Skeletal muscle satellite cell (primary cell): ENCODE results near the gene NFATC2.
A peak's percentile ranks its signal among the peaks of the same experiment; 100 is the strongest.
"Not testable (repeated sequence)": the region's sequence is repeated elsewhere in the genome, so short reads cannot be mapped to it uniquely, and the experiment has no call there.

Experiments used
- H3K27me3 ChIP-seq: 2 replicates; pipeline ENCODE4 v1.7.0; 2013; ENCODE audit warnings: low read length; ENCODE audit not compliant: control insufficient read depth, insufficient read depth
- H3K36me3 ChIP-seq: 2 replicates; pipeline ENCODE4 v1.7.0; 2013; ENCODE audit warnings: mild to moderate bottlenecking, control low read depth, low read length; ENCODE audit not compliant: insufficient read depth
- H3K4me1 ChIP-seq: 2 replicates; pipeline ENCODE4 v1.7.0; 2013; ENCODE audit warnings: low read length; ENCODE audit not compliant: control insufficient read depth, insufficient read depth
- H3K4me2 ChIP-seq: 2 replicates; pipeline ENCODE4 v1.7.0; 2013; ENCODE audit warnings: mild to moderate bottlenecking, low read length
- H3K4me3 ChIP-seq: 2 replicates; pipeline ENCODE4 v1.7.0; 2013; ENCODE audit warnings: low read length
- H3K9ac ChIP-seq: 2 replicates; pipeline ENCODE4 v1.7.0; 2013; ENCODE audit warnings: mild to moderate bottlenecking, low read depth, low read length, moderate library complexity
- H3K9me3 ChIP-seq: replicated peaks from 2 replicates; pipeline ENCODE4 v1.7.0; 2013; ENCODE audit warnings: mild to moderate bottlenecking, control low read depth, low read length

NFATC2 gene

GRCh38 chr20:51461846-51462245 is 80.7 kb downstream of the NFATC2 start:
- H3K4me2 ChIP-seq, H3K36me3 ChIP-seq, H3K4me3 ChIP-seq, H3K9ac ChIP-seq, H3K27me3 ChIP-seq, H3K9me3 ChIP-seq: not testable (repeated sequence)
- H3K4me1 ChIP-seq = peaks cover 15% of the 10 kb centered on the region

- no peaks in the 10 kb centered on the region for H3K9me3 ChIP-seq
- H3K36me3 ChIP-seq = no peaks in the 10 kb centered on the region
- no peak overlapping the region for H3K9ac ChIP-seq
- H3K27me3 ChIP-seq = no peaks in the 10 kb centered on the region
- no peak overlapping the region for H3K4me2 ChIP-seq
- H3K4me3 ChIP-seq = no peak overlapping the region
- peaks cover 19% of the 10 kb centered on the region for H3K4me1 ChIP-seq
Measured at GRCh38 chr20:51461306-51461705, 81.2 kb downstream of the NFATC2 start.

DNA sequence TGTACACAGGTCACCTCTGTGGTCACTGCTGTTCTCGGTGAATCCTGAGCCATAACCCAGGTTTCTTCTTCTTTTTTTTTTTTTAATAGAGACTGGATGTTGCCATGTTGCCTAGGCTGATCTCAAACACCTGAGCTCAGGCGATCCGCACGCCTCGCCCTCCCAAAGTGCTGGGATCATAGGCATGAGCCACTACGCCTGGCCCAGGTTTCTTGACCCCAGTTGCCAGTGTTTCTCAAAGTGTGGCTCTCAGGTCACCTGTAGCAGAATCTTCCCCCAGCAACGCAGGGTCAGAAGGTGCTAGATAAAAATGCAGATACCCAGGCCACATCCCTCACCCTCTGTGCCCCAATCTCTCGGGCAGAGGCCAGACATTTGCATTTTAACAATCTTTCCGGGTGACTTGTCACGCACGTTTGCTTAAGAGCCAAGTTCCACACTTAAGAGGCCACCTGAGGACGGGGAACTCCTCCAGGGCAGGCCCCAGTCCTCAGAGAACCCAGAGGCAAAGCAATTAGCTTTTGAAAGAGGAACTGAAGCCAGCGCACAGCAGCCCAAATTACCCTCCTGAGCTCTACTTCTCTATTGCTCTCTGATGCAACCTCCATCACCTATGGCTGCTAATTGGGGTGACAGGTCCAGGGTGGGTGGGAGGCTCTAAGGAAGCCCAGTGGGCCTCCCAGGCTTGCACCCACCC is 81.8 kb downstream of the NFATC2 start:
- Histone ChIP-seq H3K9me3 (no peaks in the 10 kb centered on the region), H3K27me3 (no peaks in the 10 kb centered on the region), H3K36me3 (no peaks in the 10 kb centered on the region), H3K4me2 (no peak overlapping the region), H3K4me1 (peaks cover 23% of the 10 kb centered on the region), H3K9ac (no peak overlapping the region), H3K4me3 (no peak overlapping the region)

DNA sequence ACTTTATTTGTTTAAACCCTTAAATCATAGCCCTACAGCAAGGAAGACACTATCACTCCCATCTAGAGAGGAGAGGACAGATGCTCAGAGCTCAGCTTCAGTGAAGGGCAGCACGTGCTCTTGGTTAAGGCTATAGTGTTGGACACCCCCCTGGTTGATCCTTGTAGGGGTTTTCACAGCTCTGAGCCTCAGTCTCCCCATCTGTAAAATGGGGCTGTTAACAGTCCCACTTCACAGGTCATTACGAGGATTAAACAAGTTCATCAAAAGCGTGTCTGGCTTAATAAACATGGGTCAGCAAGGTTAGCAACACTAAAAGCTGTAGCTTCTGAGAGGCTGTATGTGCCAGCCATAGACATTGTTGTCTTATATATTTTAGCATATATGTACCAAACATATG is 82.4 kb downstream of the NFATC2 start:
- Histone ChIP-seq H3K27me3 (no peaks in the 10 kb centered on the region), H3K36me3 (no peaks in the 10 kb centered on the region), H3K4me3 (no peak overlapping the region), H3K4me1 (peaks cover 23% of the 10 kb centered on the region), H3K9ac (no peak overlapping the region), H3K4me2 (no peak overlapping the region), H3K9me3 (no peaks in the 10 kb centered on the region)

GRCh38 chr20:51458751-51459439 is 83.6 kb downstream of the NFATC2 start:
- no peaks in the 10 kb centered on the region for H3K9me3 ChIP-seq
- H3K4me1 ChIP-seq = peaks cover 23% of the 10 kb centered on the region
- no peak overlapping the region for H3K9ac ChIP-seq
- H3K27me3 ChIP-seq = no peaks in the 10 kb centered on the region
- H3K4me3 ChIP-seq = no peak overlapping the region
- H3K4me2 ChIP-seq = no peak overlapping the region
- no peaks in the 10 kb centered on the region for H3K36me3 ChIP-seq

GRCh38 chr20:51457533-51457932 is 85.0 kb downstream of the NFATC2 start:
- H3K9ac ChIP-seq = no peak overlapping the region
- no peak overlapping the region for H3K4me2 ChIP-seq
- no peak overlapping the region for H3K4me3 ChIP-seq
- H3K4me1 ChIP-seq = peaks cover 17% of the 10 kb centered on the region
- H3K27me3 ChIP-seq = peaks cover 7% of the 10 kb centered on the region
- H3K9me3 ChIP-seq = no peaks in the 10 kb centered on the region
- no peaks in the 10 kb centered on the region for H3K36me3 ChIP-seq

- peak overlapping the region; percentile 88 for H3K4me2 ChIP-seq
- peak overlapping the region; percentile 41 for H3K9ac ChIP-seq
- peaks cover 17% of the 10 kb centered on the region for H3K4me1 ChIP-seq
- H3K4me3 ChIP-seq = peak overlapping the region; percentile 66
- peaks cover 9% of the 10 kb centered on the region for H3K27me3 ChIP-seq
- H3K9me3 ChIP-seq = no peaks in the 10 kb centered on the region
- no peaks in the 10 kb centered on the region for H3K36me3 ChIP-seq
Measured at GRCh38 chr20:51456511-51457509, 85.7 kb downstream of the NFATC2 start.

GRCh38 chr20:51454250-51454865 is 88.2 kb downstream of the NFATC2 start:
- Histone ChIP-seq H3K9ac (no peak overlapping the region), H3K4me1 (peaks cover 17% of the 10 kb centered on the region), H3K4me3 (no peak overlapping the region), H3K27me3 (peaks cover 10% of the 10 kb centered on the region), H3K4me2 (no peak overlapping the region), H3K36me3 (no peaks in the 10 kb centered on the region), H3K9me3 (no peaks in the 10 kb centered on the region)

DNA sequence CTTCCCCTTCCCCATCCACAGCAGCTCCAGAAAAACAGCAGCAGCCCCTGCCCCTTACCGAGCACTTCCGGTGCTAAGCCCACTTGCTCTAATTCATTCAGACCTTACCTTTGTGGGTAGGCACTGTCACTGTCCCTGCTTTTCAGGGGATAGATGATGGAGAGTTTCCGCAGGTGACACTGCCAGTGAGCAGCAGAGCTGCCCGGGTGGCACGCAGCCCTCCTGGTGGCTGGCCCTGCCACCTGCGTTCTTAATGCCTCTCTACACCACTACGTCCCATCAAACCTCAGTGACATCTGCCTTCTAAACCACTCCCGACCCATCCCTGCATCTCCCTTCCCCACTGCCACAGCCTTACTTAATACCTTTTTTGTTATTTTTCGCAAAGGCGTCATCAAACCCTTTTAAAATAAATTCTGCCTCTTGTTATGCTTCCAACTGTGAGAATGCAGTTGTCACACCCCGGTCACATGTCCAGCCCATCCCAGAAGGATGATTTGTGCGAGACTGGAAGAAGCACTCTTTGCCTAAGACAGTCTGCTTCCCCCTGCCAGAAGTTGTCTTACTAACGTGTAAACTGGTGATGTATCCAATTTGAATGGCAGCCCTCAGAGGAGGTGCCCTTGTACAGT is 89.7 kb downstream of the NFATC2 start:
- Histone ChIP-seq H3K4me1 (peaks cover 24% of the 10 kb centered on the region), H3K9me3 (no peaks in the 10 kb centered on the region), H3K27me3 (peaks cover 17% of the 10 kb centered on the region), H3K4me3 (no peak overlapping the region), H3K4me2 (no peak overlapping the region), H3K9ac (no peak overlapping the region), H3K36me3 (no peaks in the 10 kb centered on the region)

GRCh38 chr20:51452091-51452613 is 90.4 kb downstream of the NFATC2 start:
- Histone ChIP-seq H3K9ac (no peak overlapping the region), H3K36me3 (no peaks in the 10 kb centered on the region), H3K9me3 (no peaks in the 10 kb centered on the region), H3K4me1 (peaks cover 25% of the 10 kb centered on the region), H3K4me3 (no peak overlapping the region), H3K27me3 (peaks cover 17% of the 10 kb centered on the region), H3K4me2 (no peak overlapping the region)
